ENCODE data around the gene SNN.

DNA sequence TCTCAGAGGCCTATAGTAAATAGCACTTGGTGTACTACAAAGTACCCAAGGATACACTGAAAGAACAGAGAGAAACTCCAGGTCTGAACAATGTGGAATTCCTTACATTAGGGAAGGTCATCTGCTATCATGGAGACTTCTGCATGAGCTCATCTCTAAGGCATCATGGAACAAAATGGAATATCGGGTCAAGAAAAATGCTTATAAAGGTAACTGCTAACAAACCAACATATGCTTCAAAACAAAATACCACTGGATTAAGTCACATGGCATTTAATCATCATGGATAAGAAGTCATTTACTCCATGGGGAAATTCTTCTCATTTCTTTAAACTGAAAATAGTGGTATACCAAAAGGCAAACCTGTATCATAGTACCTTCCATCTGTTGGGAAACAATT lies 40.2 kb downstream of the SNN start:
- TF ChIP-seq PAX5 (IDR thresholded peaks at IDR 0.05; ENCODE audit: insufficient read depth, low read length, severe bottlenecking): no peak
- no peak for TF ChIP-seq POLR2A (IDR thresholded peaks at IDR 0.05; ENCODE audit: low read depth, low read length)
- no peak for TF ChIP-seq TAF1 (IDR thresholded peaks at IDR 0.05; ENCODE audit: low read depth, low read length)
- TF ChIP-seq POLR2AphosphoS5 (IDR thresholded peaks at IDR 0.05; ENCODE audit: low read depth, low read length): no peak
- TF ChIP-seq SPI1 (IDR thresholded peaks at IDR 0.05; ENCODE audit: low read depth, low read length): no peak
